Activated T-cell treated with anti-CD3 and anti-CD28 coated beads for 24 hours (primary cell): Measurements from ENCODE around the gene ABL2.
"Not testable (repeated sequence)": the region's sequence is repeated elsewhere in the genome, so short reads cannot be mapped to it uniquely, and the experiment has no call there.

Experiments
- DNase-seq: peaks from one replicate; pipeline ENCODE4 v3.0.0-alpha.2; 2020; ENCODE audit warnings: low read depth

Gene ABL2

DNA sequence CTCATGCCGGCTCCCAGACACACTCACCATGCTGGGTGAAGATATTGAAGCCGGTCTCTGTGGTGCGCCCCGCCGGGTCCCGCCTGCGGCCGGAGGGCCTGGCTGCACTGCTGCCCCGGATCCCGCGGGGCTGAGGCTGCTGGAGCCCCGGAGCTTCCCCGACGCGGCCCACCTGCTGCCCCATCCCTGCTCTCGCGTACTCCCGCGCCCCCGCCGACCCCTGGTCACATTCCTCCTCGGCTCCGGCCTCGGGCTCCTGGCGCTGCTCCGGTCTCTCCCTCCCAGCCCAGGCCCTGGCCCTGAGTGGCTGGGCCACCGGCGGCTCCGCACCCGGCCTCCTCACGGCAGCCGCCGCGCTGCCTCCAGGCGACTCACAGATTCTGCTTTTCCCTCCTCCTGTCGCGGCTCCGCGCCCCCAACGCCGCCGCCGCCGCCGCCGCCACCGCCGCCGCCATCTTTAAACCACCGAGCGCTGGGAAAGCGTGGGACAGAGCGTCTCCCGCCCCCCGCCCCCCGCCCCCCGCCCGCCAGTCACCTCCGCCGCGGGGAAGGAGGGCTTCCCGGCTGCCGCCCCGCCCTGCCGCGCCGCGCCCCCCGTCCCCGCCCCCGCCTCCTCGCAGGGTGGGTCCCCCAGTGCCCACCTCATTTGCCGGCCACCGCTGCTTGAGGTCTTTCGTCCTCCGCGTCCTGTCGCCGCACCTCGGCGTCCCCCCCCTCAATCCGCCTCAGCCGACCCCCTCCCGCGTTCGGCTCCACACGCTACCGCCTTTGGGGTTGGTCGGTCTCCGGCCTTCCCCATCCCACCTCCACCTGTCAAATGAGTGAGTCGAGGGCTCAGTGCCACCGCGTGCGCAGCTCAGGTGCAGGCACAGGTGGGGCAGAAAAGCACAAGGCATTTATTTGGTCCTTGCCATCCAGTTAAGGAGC, at the start of gene ABL2:
ABL2 (minus strand) TSS at position 464 of the 927 bp plus-strand sequence; CDS start at position 184, 280 bp downstream.
- DNase-seq = peak; percentile 44

DNA sequence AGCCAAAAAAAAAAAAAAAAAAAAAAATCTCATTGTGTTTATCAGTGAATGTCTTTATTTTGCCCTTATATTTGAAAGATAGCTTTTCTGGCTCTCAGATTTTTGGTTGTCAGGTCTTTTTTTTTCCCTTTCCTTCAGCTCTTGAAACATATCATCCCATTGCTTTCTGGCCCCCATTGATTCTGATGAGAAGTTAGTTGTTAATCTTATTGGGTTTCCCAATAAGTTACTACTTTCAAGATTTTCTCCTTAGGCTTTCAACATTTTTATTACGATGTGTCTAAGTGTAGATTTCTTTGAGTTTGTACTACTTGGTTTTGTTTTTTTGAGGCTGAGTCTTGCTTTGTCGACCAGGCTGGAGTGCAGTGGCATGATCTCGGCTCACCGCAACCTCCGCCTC, 49.4 kb upstream of the ABL2 start:
- DNase-seq = no peak

DNA sequence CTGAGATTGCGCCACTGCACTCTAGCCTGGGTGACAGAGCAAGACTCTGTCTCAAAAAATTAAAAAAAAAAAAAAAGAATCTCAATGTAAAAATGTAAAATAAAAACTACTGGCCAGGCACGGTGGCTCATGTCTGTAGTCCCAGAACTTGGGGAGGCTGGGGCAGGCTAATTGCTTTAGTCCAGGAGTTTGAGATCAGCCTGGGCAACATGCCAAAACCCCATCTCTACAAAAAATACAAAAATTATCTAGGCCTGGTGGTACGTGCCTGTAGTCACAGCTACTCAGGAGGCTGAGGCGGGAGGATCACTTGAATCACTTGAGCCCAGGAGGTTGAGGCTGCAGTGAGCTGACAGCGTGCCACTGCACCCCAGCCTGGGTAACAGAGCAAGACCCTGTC, 44.9 kb upstream of the ABL2 start:
- DNase-seq = not testable (repeated sequence)

DNA sequence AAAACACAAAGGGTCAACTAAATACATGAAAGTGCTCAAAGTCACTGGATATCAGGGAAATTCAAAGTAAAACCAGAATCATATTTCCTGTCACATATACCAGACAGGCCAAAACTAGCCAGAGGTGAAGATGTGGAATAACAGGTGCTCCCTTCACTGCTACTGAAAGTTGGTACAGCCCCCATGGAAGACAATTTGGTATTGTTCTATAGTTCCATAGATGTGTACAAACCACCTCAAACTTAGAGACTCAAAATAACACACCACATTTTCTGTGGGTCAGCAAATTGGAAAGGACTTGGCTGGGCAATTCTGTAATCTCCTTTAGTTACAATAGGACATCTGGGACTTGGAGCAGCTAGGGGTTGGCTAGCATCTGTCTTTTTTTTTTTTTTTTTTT, 39.6 kb upstream of the ABL2 start:
- no peak for DNase-seq

DNA sequence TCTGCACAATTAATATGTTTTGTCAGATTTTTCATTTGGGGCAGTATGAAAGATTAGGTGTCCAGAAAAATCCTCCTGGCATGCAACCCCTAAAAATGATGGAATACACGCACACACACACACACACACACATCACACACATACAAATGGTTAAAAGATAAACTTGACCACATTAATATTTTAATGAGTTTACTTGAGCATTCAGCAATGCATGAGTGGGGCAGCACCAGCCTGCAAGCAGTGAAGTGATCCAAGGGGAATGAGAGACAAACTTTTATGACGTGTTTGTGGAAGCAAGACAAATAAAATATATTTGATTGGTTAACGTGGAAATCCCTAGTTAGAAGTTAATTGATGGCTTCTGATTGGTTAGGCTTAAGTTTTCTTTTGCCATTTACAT, 35.0 kb upstream of the ABL2 start:
- DNase-seq = no peak

DNA sequence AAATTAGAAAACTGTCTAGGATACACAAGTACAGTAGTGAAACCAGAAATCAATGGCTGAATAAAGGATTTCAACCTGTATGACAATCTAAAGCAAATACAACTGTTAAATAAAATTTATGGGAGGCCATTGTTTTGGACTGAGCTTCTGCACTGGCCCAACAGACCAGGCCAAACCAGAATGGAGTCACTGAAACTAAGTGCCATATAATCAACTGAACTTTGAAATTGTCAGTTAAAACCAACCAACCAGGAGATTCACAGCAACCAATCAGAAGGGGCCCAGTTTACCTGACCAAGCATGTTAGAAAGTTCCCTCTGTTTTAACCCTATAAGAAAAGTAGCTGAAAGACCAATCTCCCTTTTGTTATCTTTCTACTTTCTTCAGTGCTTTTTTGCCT, 33.6 kb upstream of the ABL2 start:
- no peak for DNase-seq

DNA sequence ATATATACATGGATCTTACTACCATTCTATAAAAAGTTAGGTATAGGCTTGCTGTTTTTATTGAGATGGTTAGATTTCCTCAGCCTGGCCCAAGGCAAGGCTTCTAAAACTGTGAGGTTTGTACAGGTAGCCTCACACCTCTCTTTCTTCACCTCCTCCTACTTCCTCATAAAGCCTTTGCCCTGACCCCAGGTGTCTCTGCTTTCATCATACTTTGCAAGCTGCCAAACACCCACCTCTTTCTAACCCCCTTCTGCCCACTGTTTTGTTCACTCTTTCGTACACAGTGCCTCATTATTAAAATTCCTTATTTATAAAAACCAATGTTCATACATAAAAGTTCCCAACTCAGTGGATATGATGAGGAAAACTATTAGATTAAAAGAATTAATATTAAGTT, 32.7 kb upstream of the ABL2 start:
- no peak for DNase-seq

DNA sequence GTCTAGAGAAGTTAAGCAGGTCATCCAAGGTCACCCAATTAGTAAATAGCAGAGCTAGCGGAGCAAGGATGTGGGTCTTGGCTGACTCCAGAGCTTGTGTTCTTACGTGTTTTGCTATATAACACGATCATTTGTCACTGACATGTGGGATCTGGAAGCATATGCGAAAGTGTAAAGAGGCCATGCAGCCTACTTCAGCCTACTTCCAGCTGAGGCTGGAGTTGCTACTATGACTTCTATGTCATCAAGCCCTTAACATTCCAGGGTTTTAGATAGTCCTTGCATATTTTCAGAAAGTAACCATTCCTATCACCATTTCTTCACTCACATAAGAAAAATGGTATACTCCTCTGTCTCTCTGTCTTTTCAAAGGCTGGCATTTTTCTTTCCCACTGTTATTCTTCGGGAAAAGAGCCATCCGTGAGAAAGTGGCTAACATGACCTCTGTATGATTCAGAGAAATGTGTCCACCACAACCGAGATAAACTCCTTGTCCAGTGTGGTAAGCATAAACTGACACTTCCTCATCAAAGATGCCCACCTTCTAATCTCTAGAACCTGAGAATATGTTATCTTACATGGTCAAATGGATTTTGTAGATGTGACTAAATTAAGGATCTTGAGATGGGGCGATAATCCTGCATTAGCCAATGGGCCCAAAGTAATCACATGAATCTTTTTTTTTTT, 24.0 kb upstream of the ABL2 start:
- DNase-seq = no peak

DNA sequence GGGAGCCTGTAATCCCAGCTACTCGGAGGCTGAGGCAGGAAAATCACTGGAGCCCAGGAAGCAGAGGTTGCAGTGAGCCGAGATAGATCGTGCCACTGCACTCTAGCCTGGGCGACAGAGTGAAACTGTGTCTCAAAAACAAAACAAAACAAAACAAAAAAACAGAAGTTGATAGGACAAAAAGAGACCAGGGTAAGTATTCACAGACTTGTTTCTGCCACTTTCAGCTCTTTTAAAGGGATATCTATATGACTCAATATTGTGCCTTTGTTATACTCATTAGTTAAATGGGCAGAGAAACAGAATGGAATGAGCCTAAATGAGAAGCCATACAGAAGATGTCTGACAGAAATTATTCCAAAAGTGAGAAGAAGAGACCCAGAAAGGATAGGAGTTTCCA, 23.1 kb upstream of the ABL2 start:
- no peak for DNase-seq

DNA sequence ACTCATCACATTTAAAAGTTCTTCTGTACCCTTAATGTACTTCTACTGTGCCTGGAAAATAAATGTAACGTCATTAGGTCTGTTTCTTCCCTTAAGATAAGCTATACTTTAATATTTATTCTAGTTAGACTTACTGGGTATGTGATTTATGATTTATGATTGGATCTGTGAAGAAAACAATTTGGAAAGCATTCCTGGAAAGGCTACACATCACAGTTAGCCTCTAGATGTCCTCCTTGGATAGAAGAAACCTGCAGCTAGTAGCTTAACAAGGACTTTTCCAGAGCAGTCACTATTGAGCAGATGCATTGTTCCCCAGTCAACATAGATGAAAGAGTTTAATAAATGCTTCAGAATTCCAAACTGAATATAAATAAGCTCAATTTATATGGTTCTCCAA, 22.2 kb upstream of the ABL2 start:
- DNase-seq = no peak

DNA sequence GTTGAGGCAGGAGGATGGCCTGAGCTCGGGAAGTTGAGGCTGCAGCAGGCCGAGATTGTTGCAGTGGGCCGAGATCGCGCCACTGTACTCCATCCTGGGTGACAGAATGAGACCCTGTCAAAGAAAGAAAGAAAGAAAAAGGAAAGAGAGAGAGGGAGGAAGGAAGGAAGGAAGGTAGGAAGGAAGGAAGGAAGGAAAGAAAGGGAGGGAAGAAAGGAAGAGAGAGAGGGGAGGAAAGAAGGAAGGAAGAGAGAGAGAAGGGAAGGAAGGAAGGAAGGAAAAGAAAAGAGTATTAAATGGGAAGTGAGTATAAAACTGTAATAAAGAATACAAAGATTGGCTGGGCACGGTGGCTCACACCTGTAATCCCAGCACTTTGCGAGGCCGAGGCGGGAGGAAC, 18.4 kb upstream of the ABL2 start:
- DNase-seq = no peak

DNA sequence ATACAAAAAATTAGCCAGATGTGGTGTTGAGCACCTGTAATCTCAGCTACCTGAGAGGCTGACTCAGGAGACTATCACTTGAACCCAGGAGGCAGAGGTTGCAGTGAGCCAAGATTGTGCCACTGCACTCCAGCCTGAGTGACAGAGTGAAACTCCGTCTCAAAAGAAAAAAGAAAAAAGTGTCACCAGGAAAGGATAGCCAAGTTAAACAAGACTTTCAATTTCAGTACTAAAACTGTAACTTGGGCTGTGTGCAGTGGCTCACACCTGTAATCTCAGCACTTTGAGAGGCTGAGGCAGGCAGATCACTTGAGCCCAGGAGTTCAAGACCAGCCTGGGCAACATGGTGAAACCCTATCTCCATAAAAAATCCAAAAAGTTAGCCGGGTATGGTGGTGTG, 15.9 kb upstream of the ABL2 start:
- DNase-seq = not testable (repeated sequence)

DNA sequence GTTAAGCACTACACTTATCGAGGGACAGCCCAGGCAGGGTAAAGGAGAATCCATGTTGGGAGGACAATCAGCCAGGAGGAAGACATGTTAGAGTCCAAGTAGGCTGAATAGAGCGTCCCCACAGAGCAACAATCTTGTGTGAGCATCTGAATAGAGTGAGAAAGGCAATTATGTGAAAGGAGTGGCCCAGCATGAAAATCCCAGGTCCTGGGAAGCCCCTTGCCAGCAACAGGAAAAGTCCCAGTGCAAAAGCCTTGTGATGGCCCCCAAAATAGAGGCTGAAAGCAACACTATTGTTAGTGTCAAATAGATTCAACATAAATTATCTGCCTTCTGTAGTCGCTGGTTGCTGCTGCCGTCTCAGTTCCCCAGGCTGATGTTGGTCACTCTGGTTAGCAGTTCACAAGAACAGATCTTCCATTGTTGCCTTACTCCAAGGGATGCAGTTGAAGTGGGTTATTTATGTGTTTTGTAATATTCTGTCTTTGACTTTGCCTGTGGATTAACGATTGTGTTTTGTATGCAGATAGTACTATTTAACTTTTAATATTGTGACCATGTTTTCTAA, 12.1 kb upstream of the ABL2 start:
- no peak for DNase-seq

DNA sequence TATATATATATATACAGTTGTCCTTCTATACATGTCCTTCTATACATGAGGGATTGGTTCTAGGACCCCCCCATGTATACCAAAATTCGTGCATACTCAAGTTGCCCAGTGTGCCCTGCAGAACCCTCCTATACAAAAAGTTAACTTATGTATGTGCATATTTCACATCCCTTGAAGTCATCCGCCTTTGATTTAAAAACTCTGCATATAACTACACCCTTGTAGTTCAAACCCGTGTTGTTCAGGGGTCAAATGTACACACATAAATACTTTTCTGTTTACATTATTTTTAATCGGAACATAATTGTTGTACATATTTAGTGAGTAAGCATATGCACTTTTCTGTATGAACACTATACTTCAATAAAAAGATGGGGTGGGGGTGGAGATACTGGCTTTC, 7.7 kb upstream of the ABL2 start:
- DNase-seq = no peak

DNA sequence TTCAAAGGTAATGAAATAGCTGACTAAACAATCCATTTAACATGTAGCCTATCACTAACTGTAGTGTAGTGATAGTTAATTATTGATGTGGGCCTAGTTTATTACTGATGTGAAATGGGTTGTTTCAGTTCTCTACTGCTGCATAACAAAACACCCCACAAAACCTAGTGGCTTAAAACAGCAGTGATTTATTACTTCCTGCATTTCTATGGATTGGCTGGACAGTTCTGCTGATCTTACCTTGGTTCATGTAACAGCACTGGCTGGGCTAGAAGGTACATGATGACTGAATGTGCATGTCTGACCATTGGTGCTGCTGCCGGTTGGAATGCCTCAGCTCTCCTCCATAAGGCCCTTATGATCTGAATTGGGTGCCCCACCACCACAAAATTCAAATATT, 5.4 kb upstream of the ABL2 start:
- DNase-seq = no peak

DNA sequence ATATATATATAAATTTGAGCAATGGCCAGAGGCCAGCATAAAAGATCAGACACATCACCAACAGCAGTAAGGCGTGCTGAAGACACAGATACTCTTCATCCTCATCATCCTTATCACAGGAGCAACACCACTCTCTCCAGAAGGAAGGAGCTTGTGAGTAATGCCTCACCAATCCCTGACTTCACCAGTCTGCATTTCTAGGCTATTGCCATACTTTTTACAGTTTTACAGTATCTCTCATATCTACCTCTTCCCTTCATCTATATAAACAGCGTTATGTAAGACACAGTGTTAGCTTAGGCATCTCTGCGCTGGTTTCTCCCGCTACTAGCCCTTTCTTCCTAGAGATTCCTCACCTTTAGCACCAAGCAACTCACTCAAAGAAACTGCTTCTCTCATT, 2.4 kb upstream of the ABL2 start:
- no peak for DNase-seq

DNA sequence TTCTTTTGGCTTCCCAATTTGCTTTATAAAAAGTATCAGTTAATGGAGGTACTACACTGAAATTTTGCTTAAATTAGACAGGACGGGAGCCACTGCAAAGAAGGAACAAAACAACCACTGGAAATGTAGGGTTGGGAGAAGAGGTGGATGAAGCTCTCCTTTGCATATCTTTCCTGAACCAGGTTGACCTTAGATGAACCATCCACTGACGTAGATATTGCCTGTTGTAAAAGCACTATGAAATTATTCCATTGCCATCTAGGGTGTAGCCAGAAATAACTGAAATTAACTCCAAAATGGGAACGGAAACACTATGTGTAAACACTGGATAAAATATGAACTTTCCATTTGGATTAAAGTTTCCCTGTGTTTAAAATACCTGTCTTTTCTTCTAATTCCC, 1.2 kb upstream of the ABL2 start:
- no peak for DNase-seq

DNA sequence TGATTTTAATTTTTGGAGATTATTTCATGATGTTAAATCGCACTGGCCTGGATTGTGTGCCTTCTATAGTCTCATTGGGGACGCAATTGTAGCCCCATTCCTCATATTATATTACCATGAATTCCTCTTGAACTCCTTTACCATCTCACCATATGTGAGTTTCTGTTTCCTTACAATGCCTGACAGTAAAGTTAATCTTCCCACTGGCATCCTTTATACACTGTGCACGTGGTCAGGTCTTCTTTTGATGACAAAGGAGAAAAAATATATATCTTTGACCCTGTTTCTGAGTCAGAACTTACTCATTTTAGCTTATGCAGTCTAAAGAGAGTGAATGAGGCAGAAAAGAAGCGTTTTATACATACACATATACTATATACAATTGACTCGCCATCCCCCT, 774 bp upstream of the ABL2 start:
- no peak for DNase-seq

DNA sequence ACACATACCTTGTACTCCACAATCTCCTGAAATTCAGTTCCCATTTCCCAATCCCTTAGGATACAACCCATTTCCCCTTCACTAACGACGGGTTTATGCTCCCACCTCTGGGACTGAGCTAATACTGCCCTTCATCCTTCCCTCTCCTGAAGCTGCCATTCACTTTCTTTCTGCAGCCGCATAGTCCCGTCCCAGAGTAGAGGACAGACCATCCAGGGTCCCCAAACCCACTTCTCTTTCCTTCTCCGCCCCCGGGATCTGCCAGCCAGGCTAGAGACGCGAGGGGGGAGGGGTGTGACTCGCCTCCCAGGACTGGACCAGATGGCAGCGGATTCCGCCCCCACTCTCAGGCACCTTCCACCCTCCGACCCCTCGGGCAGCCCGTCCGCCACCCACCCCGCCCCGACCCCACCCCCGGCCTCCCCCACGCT, 679 bp downstream of the ABL2 start:
- peak; percentile 11 for DNase-seq

DNA sequence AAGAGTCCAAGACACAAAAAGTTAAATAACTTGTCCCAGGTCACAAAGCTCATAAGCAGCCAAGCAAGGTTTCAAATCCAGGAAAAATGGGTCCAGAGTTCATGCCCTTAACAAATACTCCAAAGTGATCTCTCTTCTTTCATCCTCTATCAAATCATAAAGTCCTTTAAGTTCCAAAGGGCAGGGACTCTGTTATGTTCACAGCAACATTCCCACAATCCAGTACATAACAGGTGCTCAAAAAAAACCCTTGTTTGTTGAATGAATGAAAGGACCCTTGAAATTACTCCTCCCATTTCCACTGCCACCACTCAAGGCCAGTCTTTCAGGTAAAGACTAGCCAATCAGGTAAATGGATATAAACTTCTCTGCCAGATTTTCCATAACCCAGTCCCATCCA, 2.7 kb downstream of the ABL2 start:
- DNase-seq = no peak

DNA sequence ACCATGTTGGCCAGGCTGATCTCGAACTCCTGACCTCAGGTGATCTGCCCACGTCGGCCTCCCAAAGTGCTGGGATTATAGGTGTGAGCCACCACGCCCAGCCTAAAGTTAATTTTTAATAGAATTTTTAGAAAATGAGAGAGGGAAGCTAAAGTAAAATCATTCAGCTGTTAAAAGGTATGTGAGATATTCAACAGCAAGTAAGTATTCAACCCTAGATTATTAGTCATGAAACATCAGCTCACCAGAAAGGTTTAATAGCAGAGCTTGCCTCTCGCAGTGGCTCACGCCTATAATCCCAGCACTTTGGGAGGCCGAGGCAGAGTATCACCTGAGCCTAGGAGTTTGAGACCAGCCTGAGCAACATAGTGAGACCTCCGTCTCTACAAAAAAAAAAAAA, 5.0 kb downstream of the ABL2 start:
- DNase-seq = not testable (repeated sequence)

DNA sequence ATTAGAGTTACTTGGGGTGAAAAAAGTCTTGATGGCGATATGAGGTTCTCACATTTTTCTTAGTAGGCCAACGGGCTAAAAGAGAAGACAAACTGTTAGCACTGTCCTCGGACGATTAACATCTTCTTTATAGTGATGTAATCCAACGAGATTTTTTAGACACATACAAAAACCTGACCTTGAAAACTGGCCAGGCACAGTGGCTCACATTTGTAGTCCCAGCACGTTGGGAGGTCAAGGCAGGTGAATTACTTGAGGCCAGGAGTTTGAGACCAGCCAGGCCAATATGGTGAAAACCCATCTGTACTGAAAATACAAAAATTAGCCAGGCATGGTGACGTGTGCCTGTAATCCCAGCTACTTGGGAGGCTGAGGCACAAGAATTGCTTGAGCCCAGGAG, 8.4 kb downstream of the ABL2 start:
- not testable (repeated sequence) for DNase-seq

DNA sequence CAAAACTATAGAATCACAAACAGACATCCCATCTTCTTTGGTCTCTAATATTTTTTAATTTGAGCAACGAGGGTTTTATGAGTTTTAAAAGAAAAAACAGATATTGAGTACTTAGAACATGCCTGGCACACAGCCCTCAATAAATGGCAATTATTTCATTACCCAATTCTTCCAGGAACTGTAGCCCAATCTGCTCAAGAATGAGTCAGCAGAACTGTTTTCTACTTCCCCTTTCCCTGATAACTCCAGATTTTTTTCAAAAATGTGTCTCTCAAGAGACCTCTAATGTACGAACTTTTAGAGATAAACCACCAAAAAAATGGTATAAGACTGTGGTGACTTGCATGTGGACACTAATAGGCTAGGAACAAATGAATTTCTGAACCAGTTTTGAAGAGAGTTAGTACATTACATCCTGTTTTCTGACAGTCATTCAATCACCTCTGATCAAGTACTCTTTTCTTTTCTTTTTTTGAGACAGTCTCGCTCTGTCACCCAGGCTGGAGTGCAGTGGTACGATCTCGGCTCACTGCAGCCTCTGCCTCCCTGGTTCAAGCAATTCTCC, 11.5 kb downstream of the ABL2 start:
- DNase-seq = no peak
